ENCODE measurements around the gene ARHGEF33.

GRCh38 chr2:38977047-38977446 lies 87.4 kb downstream of the ARHGEF33 start:
- TF ChIP-seq CTCF (IDR thresholded peaks at IDR 0.05) = no peak
- TF ChIP-seq EZH2phosphoT487 (IDR thresholded peaks at IDR 0.05) = no peak

All from neural progenitor cell (in vitro differentiated cells).